IMR-90 (cell line): ENCODE measurements around the gene TCF4. TPM values are rescaled to one million over a fixed set of nuclear protein-coding genes. Genes with fewer than 3 reads are reported as not detected.

Source experiments
- ATAC-seq: fragments of 200-7000 bp; cut with Tn5 transposase; 2 replicates; pipeline ENCODE4 v1.9.1; 2020; ENCODE audit warnings: low read depth, mild to moderate bottlenecking, moderate library complexity
- BruUV-seq: library from RNA; stranded (reverse); fragments of 400-500 nt; replicated peaks from 2 replicates; lab custom pipeline; 2021; lab: Mats Ljungman, UMichigan
- CTCF ChIA-PET: fragments of 300-600 bp; formaldehyde crosslinking; extraction: SDS; loops from one replicate; lab custom pipeline; 2021; ENCODE audit warnings: antibody characterized with exemption; lab: Yijun Ruan, JAX
- POLR2A ChIA-PET: fragments of 300-600 bp; sonication (Branson Sonifier 250); formaldehyde crosslinking; loops from one replicate; lab custom pipeline; 2022; ENCODE audit warnings: antibody characterized with exemption; ENCODE audit not compliant: unreplicated experiment; lab: Charles Lee
- DNase-seq: peaks from one replicate; pipeline ENCODE4 v3.0.0; 2013
- H2AFZ ChIP-seq: replicated peaks from 2 replicates; pipeline ENCODE3; 2013; ENCODE audit warnings: low read length, mild to moderate bottlenecking; ENCODE audit not compliant: poor library complexity
- H2AK5ac ChIP-seq: 2 replicates; pipeline ENCODE4 v1.6.1; 2013; ENCODE audit warnings: low read depth, low read length, inconsistent platforms
- H2AK9ac ChIP-seq: replicated peaks from 2 replicates; pipeline ENCODE3; 2013; ENCODE audit warnings: mild to moderate bottlenecking, low read depth, low read length, moderate library complexity; ENCODE audit not compliant: poor library complexity
- H2BK120ac ChIP-seq: 2 replicates; pipeline ENCODE4 v1.6.1; 2013; ENCODE audit warnings: low read depth, low read length, inconsistent platforms
- H2BK15ac ChIP-seq: 3 replicates; pipeline ENCODE4 v1.6.1; 2013; ENCODE audit warnings: low read depth, low read length, inconsistent platforms
- H2BK20ac ChIP-seq: 2 replicates; pipeline ENCODE4 v1.6.1; 2013; ENCODE audit warnings: low read depth, mild to moderate bottlenecking, inconsistent platforms, low read length, moderate library complexity
- H2BK5ac ChIP-seq: 2 replicates; pipeline ENCODE4 v1.6.1; 2013; ENCODE audit warnings: mild to moderate bottlenecking, low read depth, low read length, inconsistent platforms; ENCODE audit not compliant: poor library complexity, severe bottlenecking
- H3K14ac ChIP-seq: replicated peaks from 2 replicates; pipeline ENCODE4 v1.6.1; 2013; ENCODE audit warnings: low read depth, low read length, inconsistent platforms
- H3K18ac ChIP-seq: 2 replicates; pipeline ENCODE4 v1.6.1; 2013; ENCODE audit warnings: low read depth, low read length, control low read depth
- H3K23ac ChIP-seq: 2 replicates; pipeline ENCODE4 v1.6.1; 2013; ENCODE audit warnings: low read depth, low read length, inconsistent platforms
- H3K27ac ChIP-seq: 2 replicates; pipeline ENCODE4 v1.5.1; 2013; ENCODE audit warnings: mild to moderate bottlenecking, control low read depth, low read length; ENCODE audit not compliant: insufficient read depth
- H3K27me3 ChIP-seq: 2 replicates; pipeline ENCODE4 v1.6.1; 2013; ENCODE audit warnings: low read length; ENCODE audit not compliant: control insufficient read depth, insufficient read depth
- H3K36me3 ChIP-seq: 2 replicates; pipeline ENCODE4 v1.6.1; 2013; ENCODE audit warnings: low read length, mixed read lengths; ENCODE audit not compliant: control insufficient read depth, insufficient read depth
- H3K4ac ChIP-seq: 2 replicates; pipeline ENCODE4 v1.6.1; 2013; ENCODE audit warnings: low read depth, low read length, inconsistent platforms
- H3K4me1 ChIP-seq: 2 replicates; pipeline ENCODE4 v1.6.1; 2013; ENCODE audit warnings: low read length, mixed read lengths; ENCODE audit not compliant: control insufficient read depth, insufficient read depth
- H3K4me2 ChIP-seq: 2 replicates; pipeline ENCODE4 v1.6.1; 2013; ENCODE audit warnings: low read depth, mild to moderate bottlenecking, control low read depth, low read length, moderate library complexity
- H3K4me3 ChIP-seq: 2 replicates; pipeline ENCODE4 v1.5.1; 2013; ENCODE audit warnings: low read depth, mild to moderate bottlenecking, control low read depth, low read length, moderate library complexity; ENCODE audit not compliant: insufficient read depth
- H3K56ac ChIP-seq: 2 replicates; pipeline ENCODE4 v1.6.1; 2013; ENCODE audit warnings: low read length, inconsistent platforms; ENCODE audit not compliant: insufficient read depth; ENCODE audit errors: extremely low read depth
- H3K79me1 ChIP-seq, 2 experiments: 2 replicates each; pipeline ENCODE4 v1.6.1; 2013; ENCODE audit warnings: low read length in 2 of 2, inconsistent platforms in 1 of 2, low read depth in 1 of 2
- H3K9ac ChIP-seq: 2 replicates; pipeline ENCODE4 v1.6.1; 2013; ENCODE audit warnings: low read depth, low read length, control low read depth
- H3K9me1 ChIP-seq: 2 replicates; pipeline ENCODE4 v1.6.1; 2013; ENCODE audit warnings: low read length, inconsistent platforms; ENCODE audit not compliant: insufficient read depth
- H3K9me3 ChIP-seq: 2 replicates; pipeline ENCODE4 v1.6.1; 2013; ENCODE audit warnings: low read length; ENCODE audit not compliant: control insufficient read depth, insufficient read depth
- H4K20me1 ChIP-seq: 2 replicates; pipeline ENCODE4 v1.6.1; 2013; ENCODE audit warnings: low read length, inconsistent platforms; ENCODE audit not compliant: insufficient read depth
- H4K5ac ChIP-seq: 2 replicates; pipeline ENCODE4 v1.6.1; 2013; ENCODE audit warnings: mild to moderate bottlenecking, low read depth, low read length, control low read depth
- H4K8ac ChIP-seq, 2 experiments: 2 replicates each; pipeline ENCODE4 v1.6.1; 2013; ENCODE audit warnings: low read depth in 2 of 2, low read length in 2 of 2, control low read depth in 1 of 2, inconsistent platforms in 1 of 2
- H4K91ac ChIP-seq: 2 replicates; pipeline ENCODE4 v1.6.1; 2013; ENCODE audit warnings: low read depth, low read length, inconsistent platforms; ENCODE audit not compliant: insufficient read depth
- WGBS, 2 experiments: methylation state at CpG; one replicate each; pipeline versions ENCODE4 v1.1.5 to v1.1.7; 2013; ENCODE audit warnings: missing lambda C conversion rate in 2 of 2; ENCODE audit not compliant: insufficient read length in 1 of 2; ENCODE audit errors: extremely low coverage in 2 of 2; 5-methylcytosine and 5-hydroxymethylcytosine counted together
- dilution Hi-C: fragments of 300-500 bp; cut with HindIII; formaldehyde crosslinking; loops from one replicate; pipeline ENCODE4 v1.14.3; 2018; ENCODE audit warnings: low sequenced_read_pairs; ENCODE audit not compliant: unreplicated experiment
- in situ Hi-C: fragments of 300-500 bp; cut with MboI; formaldehyde crosslinking; loops from 3 replicates; pipeline ENCODE4 v1.14.3; 2019; ENCODE audit warnings: low sequenced_read_pairs, inconsistent platforms, mixed read lengths
- intact Hi-C: fragments of 100-400 bp; cut with micrococcal nuclease; formaldehyde crosslinking; loops from 2 replicates; pipeline ENCODE4 v1.10.0; 2022
- polyA plus RNA-seq, 3 experiments: library from polyadenylated mRNA; depleted of rRNA; stranded (reverse); fragments of >200 nt; gene quantifications; 2 replicates each; pipeline ENCODE4 v1.2.3, GENCODE V29; 2012; ENCODE audit warnings: low replicate concordance in 1 of 3
- total RNA-seq: library from RNA; depleted of rRNA; stranded (reverse); fragments of >200 nt; gene quantifications from 2 replicates; pipeline ENCODE4 v1.2.3, GENCODE V29; 2012
- TF ChIP-seq, protein P1 (sequence below): fragments of 150-350 bp; IDR thresholded peaks from 2 replicates; pipeline ENCODE4 v1.6.1; 2016; ENCODE audit warnings: low read depth, mild to moderate bottlenecking, low read length, moderate library complexity, borderline replicate concordance

The TCF4 gene
- total and polyA plus RNA-seq, 2 of the 4 experiments (the other 2 are of a cell fraction), result 30.0 to 87.1 TPM

DNA sequence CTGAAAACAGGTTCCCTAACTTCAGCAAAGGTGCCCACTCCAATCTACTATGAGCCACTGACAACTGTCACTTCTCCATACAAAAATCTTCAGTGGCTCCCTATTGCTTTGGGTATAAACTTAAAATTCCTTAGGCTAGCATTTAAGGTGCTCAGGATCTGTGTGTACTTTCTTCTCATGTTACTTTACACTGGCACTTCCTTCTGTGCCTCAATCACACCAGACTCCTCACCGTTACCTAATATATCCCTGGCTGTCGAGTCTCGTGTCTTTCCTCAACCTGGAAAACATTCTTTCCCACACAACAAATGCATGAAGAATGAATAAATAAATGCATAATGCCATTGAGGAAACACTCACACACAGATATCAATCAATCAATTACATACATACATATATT, 101.1 kb downstream of the TCF4 start:
- dilution Hi-C loops (no loop called here), in situ Hi-C loops (no loop called here), intact Hi-C loops (no loop called here)
- H3K9me3 ChIP-seq, result no peaks in the 10 kb centered on the region
- peak overlapping the region; percentile 34; the same call in 1 of the 2 replicates for H3K4ac ChIP-seq
- CTCF ChIA-PET, result interaction anchor here (0.6 kb wide), 1 partner anchor 47 kb away, joined by 3 read pairs; no protein-coding TSS in a partner anchor
- H3K4me3 ChIP-seq, result no peak overlapping the region
- peak overlapping the region; percentile 24 for H2BK5ac ChIP-seq
- no peak overlapping the region for H2AFZ ChIP-seq
- POLR2A ChIA-PET, result no interaction called here
- H3K4me2 ChIP-seq, result no peak overlapping the region
- 0 out of 2 replicates have a peak overlapping the region, but pooled peaks have one; percentile 1 for H4K91ac ChIP-seq
- peak overlapping the region; percentile 78 for H2BK20ac ChIP-seq
- H3K14ac ChIP-seq, result no peak overlapping the region
- BruUV-seq, result no TSS peak
- no peaks in the 10 kb centered on the region for H3K27me3 ChIP-seq
- DNase-seq (no peak), ATAC-seq (no peak)
- H3K56ac ChIP-seq, result no peak overlapping the region
- H3K9ac ChIP-seq, result no peak overlapping the region
- TF ChIP-seq, protein P1, sequence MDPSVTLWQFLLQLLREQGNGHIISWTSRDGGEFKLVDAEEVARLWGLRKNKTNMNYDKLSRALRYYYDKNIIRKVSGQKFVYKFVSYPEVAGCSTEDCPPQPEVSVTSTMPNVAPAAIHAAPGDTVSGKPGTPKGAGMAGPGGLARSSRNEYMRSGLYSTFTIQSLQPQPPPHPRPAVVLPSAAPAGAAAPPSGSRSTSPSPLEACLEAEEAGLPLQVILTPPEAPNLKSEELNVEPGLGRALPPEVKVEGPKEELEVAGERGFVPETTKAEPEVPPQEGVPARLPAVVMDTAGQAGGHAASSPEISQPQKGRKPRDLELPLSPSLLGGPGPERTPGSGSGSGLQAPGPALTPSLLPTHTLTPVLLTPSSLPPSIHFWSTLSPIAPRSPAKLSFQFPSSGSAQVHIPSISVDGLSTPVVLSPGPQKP, result no peak
- H3K79me1 ChIP-seq, result peaks cover 42 to 79% of the 10 kb centered on the region in 2 experiments
- H3K18ac ChIP-seq, result peak overlapping the region; percentile 68; the same call in 1 of the 2 replicates
- peaks cover 28% of the 10 kb centered on the region for H3K9me1 ChIP-seq
- no peak overlapping the region for H2AK9ac ChIP-seq
- H2BK120ac ChIP-seq, result peak overlapping the region; percentile 55; the same call in 1 of the 2 replicates
- H2BK15ac ChIP-seq, result no peak overlapping the region
- peak overlapping the region; percentile 54; the same call in 1 of the 2 replicates for H3K23ac ChIP-seq
- no peak overlapping the region for H4K8ac ChIP-seq
- peak overlapping the region; percentile 85; the same call in 1 of the 2 replicates for H4K5ac ChIP-seq
- H2AK5ac ChIP-seq, result peak overlapping the region; percentile 53; the same call in 1 of the 2 replicates
- H3K27ac ChIP-seq, result no peak overlapping the region
- no CpG with 5 or more reads among the region's 3 CpGs for WGBS, 2 experiments
- peaks cover 14% of the 10 kb centered on the region; the same call in 1 of the 2 replicates for H4K20me1 ChIP-seq
- peaks cover 23% of the 10 kb centered on the region for H3K4me1 ChIP-seq
- peaks cover 1% of the 10 kb centered on the region; the same call in 1 of the 2 replicates for H3K36me3 ChIP-seq
